GM18861 (cell line): Measurements from ENCODE around the gene MYH7.
"Not testable (repeated sequence)": the region's sequence is repeated elsewhere in the genome, so short reads cannot be mapped to it uniquely, and the experiment has no call there.

Source experiments
- ATAC-seq: cut with Tn5 transposase; IDR thresholded peaks from one replicate; pipeline ENCODE4 v1.9.1; 2021; ENCODE audit not compliant: unreplicated experiment

MYH7 gene

GRCh38 chr14:23431486-23431885, 4.0 kb downstream of the MYH7 start:
- ATAC-seq: no peak

DNA sequence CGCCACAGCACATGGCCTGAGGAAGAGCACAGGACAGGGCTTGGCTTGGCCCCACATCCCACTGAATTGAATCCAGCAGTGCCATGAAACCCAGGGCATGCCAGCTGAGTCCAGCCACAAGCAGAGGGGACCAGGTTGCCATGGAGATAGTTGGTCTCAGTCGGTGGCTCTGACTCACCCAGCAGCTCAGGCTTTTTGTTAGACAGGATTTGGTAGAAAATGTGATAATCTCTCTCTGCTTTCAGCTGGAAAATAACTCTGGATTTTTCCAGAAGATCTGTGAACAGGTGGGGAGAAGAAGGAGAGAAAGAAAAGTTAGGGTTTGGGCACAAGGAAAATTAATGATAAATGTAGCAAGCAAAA, 4.8 kb downstream of the MYH7 start:
- no peak for ATAC-seq

GRCh38 chr14:23430016-23430722, 5.3 kb downstream of the MYH7 start:
- ATAC-seq: no peak

DNA sequence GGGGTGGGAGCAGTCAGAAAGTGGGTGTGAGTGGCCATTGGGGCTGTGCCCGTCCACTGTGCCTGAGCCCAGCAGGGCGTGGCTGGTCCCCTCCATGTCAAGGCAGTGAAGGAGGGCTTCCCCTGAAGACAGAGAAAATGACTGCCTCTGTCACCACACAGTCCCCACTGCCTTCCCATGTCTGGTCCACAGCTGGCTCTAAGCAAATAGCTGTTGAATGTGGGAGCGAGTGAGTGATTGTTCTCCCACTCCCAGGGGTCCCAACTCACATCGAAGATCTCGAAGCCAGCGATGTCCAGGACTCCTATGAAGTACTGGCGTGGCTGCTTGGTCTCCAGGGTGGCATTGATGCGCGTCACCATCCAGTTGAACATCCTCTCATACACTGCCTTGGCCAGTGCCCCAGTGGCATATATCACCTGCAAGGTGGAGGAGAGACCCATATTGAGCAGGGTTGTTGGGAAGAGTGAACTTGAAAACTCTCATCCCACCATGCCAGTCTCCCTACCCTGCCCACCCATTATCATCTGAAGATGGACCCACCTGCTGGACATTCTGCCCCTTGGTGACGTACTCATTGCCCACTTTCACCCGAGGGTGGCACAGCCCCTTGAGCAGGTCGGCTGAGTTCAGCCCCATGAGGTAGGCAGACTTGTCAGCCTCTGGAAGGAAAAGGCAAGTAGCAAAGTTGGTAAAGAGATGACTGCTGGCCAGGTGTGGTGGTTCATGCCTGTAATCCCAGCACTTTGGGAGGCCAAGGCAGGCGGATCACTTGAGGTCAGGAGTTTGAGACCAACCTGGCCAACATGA, 6.6 kb downstream of the MYH7 start:
- no peak for ATAC-seq

GRCh38 chr14:23425798-23426197, 9.7 kb downstream of the MYH7 start:
- not testable (repeated sequence) for ATAC-seq

DNA sequence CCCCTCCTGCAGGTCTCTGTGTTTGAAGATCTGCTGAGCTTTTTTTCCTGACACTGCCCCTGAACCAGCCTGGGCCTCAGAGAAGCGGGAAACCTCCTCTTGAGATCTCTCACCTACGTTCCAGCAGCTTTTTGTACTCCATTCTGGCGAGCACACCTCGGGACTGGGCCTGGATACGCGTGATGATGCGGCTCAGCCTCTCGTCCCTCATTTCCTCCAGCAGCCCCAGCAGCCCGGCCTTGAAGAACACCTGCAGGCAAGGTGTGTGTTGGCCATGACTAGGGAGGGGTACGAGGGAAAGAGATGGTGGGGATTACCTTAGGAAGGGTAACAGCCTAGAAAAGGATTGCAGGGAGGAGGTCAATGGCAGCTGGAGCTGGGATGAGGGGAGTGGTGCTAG, 10.3 kb downstream of the MYH7 start:
- no peak for ATAC-seq

DNA sequence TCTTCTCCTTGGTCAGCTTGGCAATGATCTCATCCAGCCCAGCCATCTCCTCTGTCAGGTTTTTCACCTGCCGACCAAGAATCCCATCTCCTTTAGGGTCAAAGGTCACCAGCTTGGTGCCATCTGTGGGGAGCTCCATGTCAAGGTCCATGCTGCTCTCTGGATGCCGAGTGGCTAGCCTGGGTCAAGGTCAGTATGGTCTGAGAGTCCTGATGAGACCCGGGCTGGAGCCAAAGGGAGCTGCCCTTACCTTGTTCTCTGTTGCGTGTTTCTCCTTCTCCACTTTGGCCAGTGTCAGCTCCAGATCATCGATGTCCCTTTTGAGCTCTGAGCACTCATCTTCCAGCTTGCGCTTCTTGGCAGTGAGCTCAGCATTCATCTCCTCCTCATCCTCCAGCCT, 11.8 kb downstream of the MYH7 start:
- ATAC-seq: no peak

GRCh38 chr14:23421594-23421993, 13.9 kb downstream of the MYH7 start:
- no peak for ATAC-seq

DNA sequence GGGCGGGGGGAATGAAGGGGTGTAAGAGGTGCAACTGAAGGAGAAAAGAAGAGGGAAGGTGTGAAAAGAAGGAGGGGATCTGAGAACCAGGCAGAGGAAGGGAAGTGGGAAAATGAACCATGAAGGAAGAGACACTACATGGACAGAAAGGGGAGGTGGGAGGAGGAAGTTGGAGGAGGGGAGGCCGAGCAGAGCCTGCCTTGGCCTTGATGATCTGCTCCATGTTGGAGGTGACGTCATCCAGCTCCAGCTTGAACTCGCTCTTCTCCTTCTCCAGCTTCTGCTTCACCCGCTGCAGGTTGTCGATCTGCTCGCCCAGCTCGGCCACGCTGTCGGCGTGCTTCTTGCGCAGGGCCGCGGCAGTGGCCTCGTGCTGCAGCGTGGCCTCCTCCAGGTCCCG, 15.8 kb downstream of the MYH7 start:
- ATAC-seq: not testable (repeated sequence)

DNA sequence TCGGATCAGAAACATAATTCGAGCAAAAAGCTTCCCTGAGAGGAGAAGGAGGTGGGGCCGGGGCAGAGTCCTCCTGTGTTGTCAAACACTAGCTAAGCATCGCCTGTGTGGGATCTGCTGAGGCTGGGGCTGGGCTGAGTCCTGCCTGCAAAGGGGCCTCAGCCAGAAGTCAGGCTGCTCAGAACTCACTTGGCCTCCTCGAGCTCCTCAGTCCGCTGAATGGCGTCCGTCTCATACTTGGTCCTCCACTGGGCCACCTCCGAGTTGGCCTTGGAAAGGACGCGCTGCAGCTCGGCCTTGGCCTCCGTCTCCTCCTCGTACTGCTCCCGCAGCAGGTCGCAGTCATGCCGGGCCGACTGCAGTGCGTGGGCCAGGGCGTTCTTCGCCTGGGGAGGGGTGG, 17.4 kb downstream of the MYH7 start:
- ATAC-seq: no peak

GRCh38 chr14:23417269-23417668, 18.2 kb downstream of the MYH7 start:
- not testable (repeated sequence) for ATAC-seq

DNA sequence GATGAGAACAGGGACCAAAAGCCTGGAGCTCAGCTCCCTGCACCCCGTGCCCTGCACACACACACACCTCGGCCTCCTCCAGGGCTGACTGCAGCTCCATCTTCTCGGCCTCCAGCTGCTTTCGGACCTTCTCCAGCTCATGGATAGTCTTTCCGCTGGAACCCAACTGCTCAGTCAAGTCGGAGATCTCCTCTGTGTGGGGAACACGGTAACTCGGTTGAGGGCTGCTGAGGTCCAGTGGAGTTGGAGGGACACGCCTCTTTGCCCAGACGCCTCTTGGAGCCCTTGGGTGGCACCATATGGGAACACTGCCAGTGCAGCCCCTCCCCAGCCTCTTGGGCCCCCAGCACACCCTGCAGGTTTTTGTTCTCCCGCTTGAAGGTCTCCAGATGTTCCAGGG, 18.7 kb downstream of the MYH7 start:
- no peak for ATAC-seq

GRCh38 chr14:23415821-23416778, 19.4 kb downstream of the MYH7 start:
- ATAC-seq: no peak

GRCh38 chr14:23414906-23415820, 20.3 kb downstream of the MYH7 start:
- no peak for ATAC-seq

DNA sequence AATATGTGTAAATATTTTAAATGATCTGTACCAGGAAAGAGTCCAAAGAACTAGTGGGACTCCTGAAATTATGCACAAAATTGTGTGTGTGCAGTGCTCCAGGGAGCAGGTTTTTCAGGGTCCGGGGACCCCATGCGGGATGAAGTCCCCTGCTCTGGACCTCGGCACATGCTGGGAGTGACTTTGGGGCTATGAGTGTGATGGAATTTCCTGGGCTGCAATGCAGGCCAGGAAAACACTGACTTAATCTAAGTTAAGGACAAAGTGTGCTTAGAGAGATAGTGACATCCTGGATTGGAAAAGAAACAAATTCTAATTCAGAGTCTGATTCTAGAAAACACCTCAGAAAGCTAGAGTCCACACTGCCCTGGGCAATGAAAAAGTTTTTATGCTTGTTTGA, 21.2 kb downstream of the MYH7 start:
- no peak for ATAC-seq

DNA sequence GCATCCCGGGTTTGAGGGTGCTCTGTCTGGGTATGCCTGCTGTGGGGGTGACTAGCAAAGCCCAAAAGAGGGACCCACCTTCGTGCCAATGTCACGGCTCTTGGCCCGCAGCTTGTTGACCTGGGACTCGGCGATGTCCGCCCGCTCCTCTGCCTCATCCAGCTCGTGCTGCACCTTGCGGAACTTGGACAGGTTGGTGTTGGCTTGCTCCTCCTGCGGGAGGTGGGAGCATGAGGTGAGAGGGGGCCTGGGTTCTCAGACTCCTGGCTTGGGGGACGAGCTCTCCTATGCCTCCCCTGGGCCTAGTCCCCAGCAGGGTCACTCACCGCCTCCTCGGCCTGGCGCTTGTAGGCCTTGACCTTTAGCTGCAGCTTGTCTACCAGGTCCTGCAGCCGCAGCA, 21.8 kb downstream of the MYH7 start:
- no peak for ATAC-seq

GRCh38 chr14:23411563-23412525, 23.6 kb downstream of the MYH7 start:
- ATAC-seq: no peak

GRCh38 chr14:23409966-23410635, 25.4 kb downstream of the MYH7 start:
- no peak for ATAC-seq

DNA sequence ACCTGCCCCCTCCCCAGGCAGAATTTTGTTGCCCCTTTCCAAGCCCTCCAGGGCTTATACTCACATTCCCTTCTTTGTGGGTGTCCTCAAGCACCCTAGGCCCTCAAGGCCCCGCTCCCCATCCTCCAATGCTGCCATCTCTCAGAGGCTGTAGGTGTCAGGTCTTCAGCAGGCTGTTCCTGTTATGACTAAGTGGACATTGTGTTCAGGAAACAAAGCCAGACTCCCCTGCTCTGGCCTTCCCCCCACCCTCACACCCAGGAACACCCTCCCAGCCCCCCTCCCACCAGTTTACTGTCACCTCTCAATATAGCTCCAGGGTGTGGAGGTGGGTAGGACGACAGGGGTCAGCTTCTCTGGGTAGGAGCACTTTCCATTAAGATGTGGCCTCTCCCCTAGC, 26.0 kb downstream of the MYH7 start:
- ATAC-seq: no peak
